HG02623 (cell line): ENCODE measurements around the gene TMEM178B.
"Not testable (repeated sequence)": the region's sequence is repeated elsewhere in the genome, so short reads cannot be mapped to it uniquely, and the experiment has no call there.

Experiments
- ATAC-seq: cut with Tn5 transposase; IDR thresholded peaks from one replicate; pipeline ENCODE4 v1.9.1; 2021; ENCODE audit warnings: moderate library complexity; ENCODE audit not compliant: unreplicated experiment

The TMEM178B gene

GRCh38 chr7:141074162-141074991 is 513 bp downstream of the TMEM178B start:
- no peak for ATAC-seq

GRCh38 chr7:141074997-141075396 is 1.1 kb downstream of the TMEM178B start:
- ATAC-seq: no peak

- no peak for ATAC-seq
These were observed 2.5 kb downstream of the TMEM178B start for GRCh38 chr7:141076377-141076776.

DNA sequence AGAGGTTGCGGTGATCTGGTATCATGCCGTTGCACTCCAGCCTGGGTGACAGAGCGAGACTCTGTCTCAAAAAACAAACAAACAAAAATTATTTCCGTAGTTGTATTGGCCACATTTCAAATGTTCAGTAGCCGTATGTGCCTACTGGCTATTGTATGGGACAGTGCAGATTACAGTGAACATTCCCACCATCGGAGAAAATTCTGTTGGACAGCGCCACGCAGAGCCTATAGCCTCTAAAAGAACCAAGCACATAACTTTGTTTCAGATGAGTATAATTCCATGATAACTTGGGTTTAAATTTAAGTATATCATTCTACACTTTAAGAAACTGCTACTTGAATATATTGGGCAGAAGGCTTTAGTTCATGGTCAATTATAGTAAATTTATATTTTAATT is 5.4 kb downstream of the TMEM178B start:
- no peak for ATAC-seq

DNA sequence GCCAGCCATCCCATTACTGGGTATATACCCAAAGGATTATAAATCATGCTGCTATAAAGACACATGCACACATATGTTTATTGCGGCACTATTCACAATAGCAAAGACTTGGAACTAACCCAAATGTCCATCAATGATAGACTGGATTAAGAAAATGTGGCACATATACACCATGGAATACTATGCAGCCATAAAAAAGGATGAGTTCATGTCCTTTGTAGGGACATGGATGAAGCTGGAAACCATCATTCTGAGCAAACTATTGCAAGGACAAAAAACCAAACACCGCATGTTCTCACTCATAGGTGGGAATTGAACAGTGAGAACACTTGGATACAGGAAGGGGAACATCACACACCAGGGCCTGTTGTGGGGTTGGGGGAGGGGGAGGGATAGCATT is 15.6 kb downstream of the TMEM178B start:
- ATAC-seq: not testable (repeated sequence)

- ATAC-seq: no peak
These were observed 20.6 kb downstream of the TMEM178B start for GRCh38 chr7:141094336-141095070.

GRCh38 chr7:141097430-141097829 is 23.6 kb downstream of the TMEM178B start:
- ATAC-seq: no peak

GRCh38 chr7:141102436-141102835 is 28.6 kb downstream of the TMEM178B start:
- ATAC-seq: no peak

GRCh38 chr7:141103847-141104429 is 30.1 kb downstream of the TMEM178B start:
- no peak for ATAC-seq

- no peak for ATAC-seq
These were observed 39.3 kb downstream of the TMEM178B start for GRCh38 chr7:141113131-141113530.

GRCh38 chr7:141114029-141114664 is 40.3 kb downstream of the TMEM178B start:
- ATAC-seq: no peak

DNA sequence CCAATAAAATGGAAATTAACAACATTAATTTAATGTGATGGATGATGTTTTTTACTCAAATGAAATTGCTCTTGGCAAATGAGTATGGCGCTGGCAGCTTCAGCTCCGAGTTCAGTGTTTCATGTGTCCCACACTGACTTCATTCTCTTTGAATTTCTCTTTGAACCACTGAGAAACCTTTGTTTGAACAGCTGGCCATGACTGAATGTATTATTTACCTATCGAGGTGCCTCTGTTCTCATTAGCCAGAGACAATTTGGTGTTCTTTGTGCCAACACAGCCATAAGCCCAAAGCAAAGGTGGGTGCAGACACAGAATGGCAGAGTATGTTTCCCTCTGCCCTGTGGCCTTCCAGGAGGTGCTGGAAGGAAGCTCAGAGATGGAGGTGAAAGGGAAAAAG is 42.1 kb downstream of the TMEM178B start:
- ATAC-seq: no peak

DNA sequence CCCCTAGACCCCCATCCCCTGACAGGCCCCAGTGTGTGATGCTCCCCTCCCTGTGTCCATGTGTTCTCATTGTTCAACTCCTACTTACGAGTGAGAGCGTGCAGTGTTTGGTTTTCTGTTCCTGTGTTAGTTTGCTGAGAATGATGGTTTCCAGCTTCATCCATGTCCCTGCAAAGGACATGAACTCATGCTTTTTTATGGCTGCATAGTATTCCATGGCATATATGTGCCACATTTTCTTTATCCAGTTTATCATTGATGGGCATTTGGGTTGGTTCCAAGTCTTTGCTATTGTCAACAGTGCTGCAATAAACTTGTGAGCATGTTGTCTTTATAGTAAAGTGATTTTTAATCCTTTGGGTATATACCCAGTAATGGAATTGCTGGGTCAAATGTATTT is 42.8 kb downstream of the TMEM178B start:
- not testable (repeated sequence) for ATAC-seq

DNA sequence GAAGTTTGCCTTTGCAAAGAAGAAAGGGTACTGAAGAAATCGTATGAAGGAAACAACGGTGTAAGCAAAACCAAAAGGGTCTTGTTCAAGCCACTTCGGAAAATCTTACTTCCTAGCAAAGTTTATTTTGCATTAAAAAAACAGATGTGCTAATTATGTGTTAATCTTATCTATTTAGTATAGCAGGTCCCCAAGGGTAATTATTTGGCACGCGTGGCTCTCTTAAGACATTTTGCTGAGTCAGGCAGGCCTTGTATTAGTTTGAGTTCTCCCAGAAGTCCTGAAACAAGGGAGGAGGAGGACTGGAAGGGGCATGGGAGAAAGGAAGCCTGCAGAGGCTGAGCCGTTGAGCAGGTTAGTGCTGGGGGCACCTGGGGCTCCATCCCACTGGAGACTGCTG is 44.9 kb downstream of the TMEM178B start:
- no peak for ATAC-seq

GRCh38 chr7:141119187-141119586 is 45.3 kb downstream of the TMEM178B start:
- no peak for ATAC-seq

DNA sequence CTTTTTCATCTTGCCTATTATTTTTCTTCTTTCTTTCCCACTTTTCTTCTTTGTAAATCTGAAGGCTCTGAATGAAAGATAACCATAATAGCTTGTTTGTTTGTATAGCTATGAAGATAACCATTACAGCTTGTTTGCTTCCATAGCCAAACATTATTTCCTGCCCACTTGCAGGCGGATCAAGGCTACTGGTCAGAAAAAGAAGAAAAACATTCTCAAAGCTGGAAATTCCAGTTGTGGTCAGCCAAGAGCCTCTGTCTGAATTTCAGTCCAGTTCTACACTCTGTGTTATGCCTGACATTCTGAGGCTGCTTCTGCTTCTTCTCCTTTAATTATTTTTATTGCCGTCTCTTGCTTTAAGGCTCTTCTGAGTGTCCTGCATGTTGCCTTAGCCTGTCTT is 48.9 kb downstream of the TMEM178B start:
- no peak for ATAC-seq

- ATAC-seq: no peak
These were observed 49.7 kb downstream of the TMEM178B start for GRCh38 chr7:141123522-141123921.

DNA sequence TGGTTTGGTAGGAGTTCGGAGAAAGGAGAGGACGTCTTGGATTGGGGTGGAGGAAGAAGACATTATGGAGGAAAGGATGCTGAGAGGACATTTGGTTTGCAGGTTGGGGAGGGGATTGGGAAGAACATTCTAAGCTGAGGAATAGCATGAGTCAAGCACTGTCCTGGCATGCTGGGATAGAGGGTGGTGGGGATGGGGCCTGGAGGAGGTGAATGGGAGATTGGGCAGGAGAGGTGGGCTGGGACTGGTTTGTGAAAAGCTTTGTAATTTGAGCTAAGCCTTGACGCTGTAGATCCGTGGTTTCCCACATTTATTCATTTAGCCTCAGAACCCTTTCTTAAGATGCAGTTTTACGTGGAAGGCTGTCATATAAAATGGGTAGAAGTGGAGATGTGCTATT is 52.2 kb downstream of the TMEM178B start:
- no peak for ATAC-seq

DNA sequence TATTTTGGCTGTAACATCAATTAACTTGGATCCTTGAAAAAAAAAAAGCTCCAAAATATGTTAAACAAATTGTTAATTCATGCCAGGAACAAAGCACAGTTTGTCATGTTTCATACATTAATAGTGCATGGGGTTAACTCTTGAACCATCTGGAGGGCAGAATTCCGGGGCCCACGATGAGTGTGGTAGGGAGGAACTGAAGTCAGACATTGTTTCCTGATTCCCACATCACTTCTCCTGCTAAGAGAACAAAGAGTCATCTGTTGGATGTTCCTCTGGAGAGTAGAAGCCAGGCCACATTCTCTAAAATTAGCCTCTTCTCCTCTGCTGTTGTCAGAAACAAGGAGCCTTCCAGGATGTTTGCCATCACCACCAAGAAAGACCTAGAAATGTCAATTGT is 54.6 kb downstream of the TMEM178B start:
- no peak for ATAC-seq

DNA sequence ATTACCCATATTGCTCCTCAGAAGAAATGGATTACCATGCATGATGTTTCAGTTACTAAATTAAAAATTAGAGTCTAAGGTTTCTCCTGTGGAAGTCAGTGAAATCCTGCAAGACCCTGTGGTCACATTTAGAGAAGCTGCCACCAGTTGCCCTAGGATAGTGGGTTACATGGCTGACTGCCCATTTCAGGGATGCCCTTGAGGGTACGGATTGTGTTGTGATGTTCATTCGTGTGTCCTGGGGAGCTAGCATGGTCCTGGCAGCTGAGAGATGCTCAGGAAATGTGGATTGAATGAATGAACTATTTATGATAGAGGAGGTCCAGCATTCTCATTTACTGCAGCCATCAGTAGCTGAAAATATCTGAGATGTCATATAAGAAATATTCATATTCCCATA is 55.1 kb downstream of the TMEM178B start:
- ATAC-seq: no peak

- no peak for ATAC-seq
These were observed 58.8 kb downstream of the TMEM178B start for GRCh38 chr7:141132671-141133070.
